H1 (cell line): ENCODE measurements around the gene GDPD4. TPM values are rescaled to one million over a fixed set of nuclear protein-coding genes. Genes with fewer than 3 reads are reported as not detected.

Experiments used
- ATF2 ChIP-seq: IDR thresholded peaks from 2 replicates; pipeline ENCODE4 v1.6.1; 2012; ENCODE audit warnings: low read length, inconsistent platforms
- BCL11A ChIP-seq, 2 experiments: IDR thresholded peaks; one replicate each; pipeline ENCODE4 v1.6.1; 2011; ENCODE audit warnings: low read depth in 2 of 2, low read length in 2 of 2, mild to moderate bottlenecking in 2 of 2
- BRCA1 ChIP-seq: IDR thresholded peaks from 2 replicates; pipeline ENCODE4 v1.6.1; 2012; ENCODE audit warnings: low read depth, low read length, improper control_type of control experiment
- CBX5 ChIP-seq: fragments of 300-800, 300-1000 bp; sonication (generic); IDR thresholded peaks from 2 replicates; pipeline ENCODE4 v1.7.1; 2016; ENCODE audit warnings: antibody characterized with exemption, low read length, low read depth
- CHD2 ChIP-seq: IDR thresholded peaks from 2 replicates; pipeline ENCODE4 v1.6.1; 2012; ENCODE audit warnings: low read length, improper control_type of control experiment
- CTCF ChIP-seq, 3 experiments: IDR thresholded peaks; 1 replicate in 2 of 3; 2 replicates in 1 of 3; pipeline versions ENCODE4 v1.5.1 to v1.6.1; 2011; ENCODE audit warnings: low read length in 3 of 3, mild to moderate bottlenecking in 3 of 3, inconsistent platforms in 2 of 3, low read depth in 1 of 3, moderate library complexity in 1 of 3; ENCODE audit not compliant: insufficient read depth in 1 of 3; ENCODE audit errors: control extremely low read depth in 1 of 3
- JUN ChIP-seq: IDR thresholded peaks from 2 replicates; pipeline ENCODE4 v1.6.1; 2011; ENCODE audit warnings: low read depth, mild to moderate bottlenecking, improper control_type of control experiment, low read length
- MAFK ChIP-seq: IDR thresholded peaks from 2 replicates; pipeline ENCODE4 v1.6.1; 2012; ENCODE audit warnings: low read depth, mild to moderate bottlenecking, improper control_type of control experiment, low read length
- RNF2 ChIP-seq: fragments of 200-900, 300-1000 bp; sonication (generic); IDR thresholded peaks from 2 replicates; pipeline ENCODE4 v1.7.1; 2016; ENCODE audit warnings: borderline replicate concordance, low read depth, mild to moderate bottlenecking, antibody characterized with exemption, low read length; ENCODE audit not compliant: poor library complexity, severe bottlenecking; ENCODE audit errors: missing control alignments
- TEAD4 ChIP-seq: IDR thresholded peaks from 2 replicates; pipeline ENCODE4 v1.6.1; 2012; ENCODE audit warnings: low read depth, low read length, inconsistent platforms, mixed read lengths
- polyA plus RNA-seq, 7 experiments: library from polyadenylated mRNA; depleted of rRNA in 3 of 7; stranded (reverse) in 5 of 7; unstranded in 2 of 7; fragments of >200 nt in 5 of 7; fragments of 200-250 nt in 2 of 7; gene quantifications; 1 replicate in 5 of 7; 2 replicates in 1 of 7; 4 replicates in 1 of 7; pipeline versions ENCODE4 v1.2.1 to v1.2.3, GENCODE V29; 2011 to 2013; ENCODE audit warnings: missing spikeins in 2 of 7, mixed read lengths in 2 of 7
- total RNA-seq: library from RNA; stranded (reverse); fragmentation: NEBNext Ultra II Directional; extraction: Animal tissue kit (Norgen Biotek cat#: 25700); gene quantifications from 2 replicates; pipeline ENCODE4 v1.2.1, GENCODE V29; 2021

Gene GDPD4
- total and polyA plus RNA-seq, 2 of the 8 experiments (the other 6 are each of a cell fraction or from before 2014, with no cell fraction given), result not detected

GRCh38 chr11:77187776-77188632 is 113.5 kb downstream of the GDPD4 start (continued):
- no peak for TF ChIP-seq CHD2
- TF ChIP-seq CBX5, result no peak
- no peak for TF ChIP-seq BRCA1
- peak; percentile 90 to 94 (median 90) for TF ChIP-seq CTCF (IDR thresholded peaks at IDR 0.05; ENCODE audit: control extremely low read depth in 1 of 3, insufficient read depth in 1 of 3, low read depth in 1 of 3, low read length in 3 of 3)
- TF ChIP-seq MAFK, result no peak
- no peak for TF ChIP-seq JUN
- no peak for TF ChIP-seq BCL11A (IDR thresholded peaks at IDR 0.05; ENCODE audit: low read depth in 2 of 2, low read length in 2 of 2)
- TF ChIP-seq RNF2, result no peak
- TF ChIP-seq TEAD4, result no peak
- TF ChIP-seq ATF2, result peak; percentile 77; the same call in 1 of the 2 replicates
